GM19025 (cell line): Measurements from ENCODE around the gene RBM18.

Source experiments
- ATAC-seq: cut with Tn5 transposase; IDR thresholded peaks from one replicate; pipeline ENCODE4 v1.9.1; 2021; ENCODE audit warnings: mild to moderate bottlenecking, low read depth, moderate library complexity; ENCODE audit not compliant: unreplicated experiment

RBM18 gene

DNA sequence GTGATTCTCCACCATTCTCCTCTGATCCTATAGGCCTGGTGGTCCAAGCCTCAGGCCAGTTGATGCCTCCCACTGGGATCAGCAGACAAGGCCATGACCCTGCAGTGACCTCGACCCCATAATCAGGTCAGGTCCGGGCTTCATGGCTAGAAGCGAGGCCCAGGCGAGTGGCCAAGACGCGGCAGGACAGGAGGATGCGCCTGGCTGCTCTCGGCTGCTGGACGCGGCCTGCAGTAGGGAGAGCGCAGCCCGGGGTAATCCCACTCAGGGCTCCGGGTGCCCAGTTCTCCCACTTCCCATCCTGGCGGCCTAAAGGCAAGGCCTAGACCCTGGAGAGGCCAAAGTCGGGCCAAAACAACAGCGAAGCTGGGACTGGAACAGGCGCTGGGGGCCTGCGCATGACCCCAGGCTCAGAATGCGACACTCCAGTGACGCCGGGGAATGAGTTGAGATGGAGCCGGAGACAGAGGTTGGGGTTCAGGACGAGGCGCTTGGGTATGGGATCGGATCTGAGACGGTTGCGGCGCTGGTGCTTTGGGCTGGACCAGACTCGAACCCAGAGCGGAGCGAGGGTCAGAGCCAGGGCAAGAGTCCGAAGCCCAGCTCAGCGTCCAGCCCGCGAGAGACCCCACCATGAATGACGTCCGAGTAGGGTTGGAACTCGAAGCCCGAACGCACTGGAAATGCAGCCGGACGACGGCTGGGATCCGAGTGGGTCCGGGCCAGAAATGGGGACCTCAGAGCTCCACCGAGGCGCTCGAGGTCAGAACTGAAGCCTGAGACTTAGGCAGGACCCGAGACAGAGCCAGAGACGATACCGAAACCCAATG is 39.1 kb downstream of the RBM18 start:
- no peak for ATAC-seq

DNA sequence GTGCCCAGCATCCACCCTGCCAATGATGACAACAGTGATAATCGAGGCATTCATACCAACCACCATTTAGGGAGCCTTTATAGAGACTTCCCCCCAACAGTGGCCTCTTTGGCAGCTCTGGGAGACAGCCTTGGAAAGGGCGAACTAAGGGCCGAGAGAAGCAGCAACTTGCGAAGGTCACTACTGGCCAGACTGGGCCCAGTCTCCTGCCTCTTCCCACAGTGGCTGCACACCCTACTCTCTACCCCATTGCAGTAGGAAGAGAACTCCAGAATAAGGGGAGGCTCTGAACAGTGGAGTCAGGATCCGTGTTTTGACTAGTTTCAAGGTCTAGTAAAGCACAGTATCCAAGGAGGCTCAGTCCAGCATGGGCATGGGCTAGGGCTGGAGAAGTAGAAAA is 41.2 kb downstream of the RBM18 start:
- no peak for ATAC-seq

GRCh38 chr9:122222791-122223190 is 41.8 kb downstream of the RBM18 start:
- ATAC-seq = no peak

GRCh38 chr9:122221183-122221811 is 43.3 kb downstream of the RBM18 start:
- no peak for ATAC-seq

DNA sequence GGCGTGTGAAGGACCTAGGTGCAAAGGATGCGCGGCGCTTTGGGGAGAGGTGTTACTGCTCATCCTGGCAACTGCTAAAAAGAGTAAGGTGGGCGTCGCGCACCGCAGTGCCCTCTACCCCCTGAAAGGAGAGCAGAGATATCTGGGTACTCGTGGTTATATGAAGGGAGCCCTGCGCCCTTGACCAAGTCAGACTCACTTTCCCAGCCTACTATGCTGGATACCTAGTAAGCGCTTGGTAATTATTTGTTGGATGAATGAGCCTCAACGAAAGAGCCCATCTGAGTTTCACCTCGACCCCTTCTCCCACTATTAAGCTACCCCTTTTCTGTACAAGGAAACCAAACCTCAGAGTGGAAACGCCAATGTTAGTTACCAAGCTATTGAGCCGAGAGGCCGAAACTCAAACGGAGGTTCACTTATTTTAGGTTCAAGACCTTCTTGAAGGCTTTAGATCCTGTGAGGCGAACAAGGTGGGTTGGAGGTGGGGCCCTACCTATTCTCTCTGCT is 43.9 kb downstream of the RBM18 start:
- no peak for ATAC-seq

GRCh38 chr9:122219856-122220672 is 44.6 kb downstream of the RBM18 start:
- no peak for ATAC-seq

- ATAC-seq = no peak
These were observed 45.4 kb downstream of the RBM18 start for GRCh38 chr9:122218935-122219855.

DNA sequence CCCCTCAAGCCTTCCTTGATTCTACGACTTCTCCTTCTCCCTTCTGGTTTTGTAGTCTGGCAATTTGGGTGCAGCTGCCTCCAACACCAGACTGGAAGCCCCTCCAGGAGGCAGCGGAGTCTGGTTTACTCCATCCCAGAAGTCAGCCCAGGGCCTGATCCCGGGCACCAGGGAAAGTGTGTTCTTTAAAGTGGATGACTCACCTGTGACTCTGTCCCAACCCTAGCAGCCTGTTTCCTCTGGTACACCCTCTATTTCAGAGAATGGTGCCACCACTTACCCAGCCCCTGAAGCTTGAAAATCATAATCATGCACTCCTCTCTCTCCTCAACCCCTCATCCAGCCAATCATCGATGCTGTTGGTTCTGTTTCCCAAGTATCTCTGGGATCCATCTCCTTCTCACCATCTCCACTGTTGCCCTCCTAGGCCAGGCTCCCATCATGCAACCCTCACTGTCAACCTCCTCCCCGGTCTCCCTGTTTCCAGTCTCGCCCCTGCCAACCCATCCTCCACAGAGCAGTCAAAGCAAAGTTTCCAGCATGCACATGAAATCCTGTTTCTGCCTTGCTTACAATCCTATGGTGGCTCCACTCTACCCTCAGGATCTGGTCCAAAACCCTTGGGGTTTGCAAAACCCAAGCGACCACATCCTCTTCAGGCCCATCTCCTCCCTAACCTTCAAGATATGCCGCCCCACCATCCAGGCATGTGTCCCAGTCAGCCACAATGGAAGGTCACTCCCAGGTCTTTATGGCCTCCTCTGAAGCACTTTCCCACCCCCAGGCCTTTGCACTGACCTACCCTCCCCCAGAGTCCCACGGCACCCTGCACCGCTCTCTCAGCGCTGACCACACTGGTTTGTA is 46.3 kb downstream of the RBM18 start:
- ATAC-seq = no peak

GRCh38 chr9:122217640-122218039 is 47.0 kb downstream of the RBM18 start:
- no peak for ATAC-seq

GRCh38 chr9:122216798-122217418 is 47.7 kb downstream of the RBM18 start:
- ATAC-seq = no peak

- no peak for ATAC-seq
These were observed 48.4 kb downstream of the RBM18 start for GRCh38 chr9:122216138-122216797.

- ATAC-seq = no peak
These were observed 49.0 kb downstream of the RBM18 start for GRCh38 chr9:122215663-122216062.

DNA sequence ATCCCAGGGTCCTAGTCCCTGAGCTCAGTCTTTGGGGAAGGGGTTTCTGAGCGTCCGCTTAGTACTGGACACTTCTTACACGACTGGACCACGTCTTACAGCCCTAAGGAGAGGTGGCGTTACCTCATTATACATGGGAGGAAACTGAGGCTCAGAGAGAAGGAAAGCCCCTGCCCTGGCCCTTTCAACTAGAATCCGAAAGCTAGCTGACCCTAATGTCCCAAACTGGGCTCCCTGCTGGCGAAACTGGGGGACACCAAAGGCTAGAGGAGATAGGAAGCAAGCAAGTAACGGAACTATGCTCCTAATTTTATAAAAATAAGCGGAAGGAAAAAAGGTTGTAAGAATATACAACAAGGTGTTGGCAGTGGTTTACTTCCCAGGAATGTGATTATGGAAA is 50.1 kb downstream of the RBM18 start:
- no peak for ATAC-seq

GRCh38 chr9:122213589-122214413 is 50.8 kb downstream of the RBM18 start:
- no peak for ATAC-seq

GRCh38 chr9:122213102-122213588 is 51.5 kb downstream of the RBM18 start:
- no peak for ATAC-seq

DNA sequence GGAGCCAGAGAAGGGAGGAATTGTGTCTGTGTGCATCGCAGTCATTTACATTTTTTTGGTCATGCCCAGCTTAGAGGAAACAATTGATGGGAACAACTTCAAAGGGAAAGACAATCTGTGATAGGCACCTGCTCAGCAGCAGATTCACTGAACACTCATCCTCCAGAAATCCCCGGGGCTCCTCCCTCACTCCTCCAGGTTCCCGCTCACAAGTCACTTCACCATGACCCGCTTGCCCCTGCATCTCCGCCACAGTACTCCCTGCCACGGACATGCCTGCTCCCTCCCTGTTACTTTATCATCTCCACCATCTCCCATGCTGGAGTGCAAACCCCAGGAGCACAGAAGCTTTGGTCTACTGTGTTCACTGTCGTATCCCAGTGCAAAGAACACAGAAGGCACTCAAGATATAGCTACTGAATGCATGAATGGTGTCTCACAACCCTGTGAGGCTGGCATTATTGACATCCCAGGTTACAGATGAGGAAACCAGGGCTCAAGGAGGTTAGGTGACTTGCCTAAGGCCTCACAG is 52.1 kb downstream of the RBM18 start:
- no peak for ATAC-seq

DNA sequence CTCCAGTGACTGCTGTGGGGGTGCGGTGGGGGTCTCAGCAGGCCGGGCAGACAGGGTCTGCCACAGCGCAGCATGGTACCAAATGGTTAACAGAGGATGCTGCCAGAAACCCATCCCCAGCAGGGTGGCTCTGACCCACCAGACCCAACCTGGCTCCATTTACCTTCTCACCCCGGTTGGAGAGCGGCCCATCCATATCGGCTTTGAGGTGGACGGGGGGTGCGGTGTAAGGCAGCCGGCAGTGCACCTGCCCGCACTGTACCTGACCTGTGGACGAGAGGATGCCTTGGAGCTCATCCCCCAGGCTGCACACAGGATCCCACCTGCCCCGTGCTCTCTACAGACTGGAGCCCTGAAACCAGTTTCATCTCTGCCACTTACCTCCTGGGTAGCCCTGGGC is 55.2 kb downstream of the RBM18 start:
- no peak for ATAC-seq
